T-cell (primary cell): ENCODE data around the gene R3HDM2. TPM values are rescaled to one million over a fixed set of nuclear protein-coding genes. Genes with fewer than 3 reads are reported as not detected.
"Not testable (repeated sequence)": the region's sequence is repeated elsewhere in the genome, so short reads cannot be mapped to it uniquely, and the experiment has no call there.

ENCODE experiments used
- ATAC-seq, 4 experiments: fragments of 200-7000 bp in 3 of 4; fragments of 150-1000 bp in 1 of 4; cut with Tn5 transposase; replicated peaks in 1 of 4; 1 replicate in 3 of 4; 2 replicates in 1 of 4; pipeline ENCODE4 v1.10.0; 2021; ENCODE audit warnings: moderate library complexity in 3 of 4, mild to moderate bottlenecking in 2 of 4, moderate number of reproducible peaks in 1 of 4
- CTCF ChIA-PET, 2 donors: fragments of 300-600 bp; sonication (Branson Sonifier 250); formaldehyde crosslinking; loops; one replicate each; lab custom pipeline; 2022; ENCODE audit warnings: antibody characterized with exemption in 2 of 2; lab: Charles Lee
- POLR2A ChIA-PET, 2 donors: fragments of 300-600 bp; sonication (Branson Sonifier 250); formaldehyde crosslinking; loops; one replicate each; lab custom pipeline; 2022; ENCODE audit warnings: antibody characterized with exemption in 2 of 2; lab: Charles Lee
- DNase-seq, 35 experiments: peaks; one replicate each; pipeline versions ENCODE4 v3.0.0 to v3.0.0-alpha.2; 2013 to 2023
- H3K27ac ChIP-seq: one replicate; pipeline ENCODE4 v1.5.1; 2013; ENCODE audit warnings: low read length
- H3K27me3 ChIP-seq, 2 experiments: replicated peaks in 1 of 2; 1 replicate in 1 of 2; 2 replicates in 1 of 2; pipeline versions ENCODE4 v1.6.1 to v1.7.0; 2013; ENCODE audit warnings: low read length in 1 of 2, mixed read lengths in 1 of 2; ENCODE audit not compliant: control insufficient read depth in 2 of 2, insufficient read depth in 2 of 2; ENCODE audit errors: extremely low read depth in 1 of 2
- H3K36me3 ChIP-seq, 2 donors: 1 replicate in 1 of 2; 2 replicates in 1 of 2; pipeline versions ENCODE4 v1.6.1 to v1.7.0; 2013; ENCODE audit warnings: low read length in 1 of 2; ENCODE audit not compliant: control insufficient read depth in 2 of 2, insufficient read depth in 1 of 2; ENCODE audit errors: extremely low read depth in 1 of 2
- H3K4me1 ChIP-seq, 2 experiments: 1 replicate in 1 of 2; 2 replicates in 1 of 2; pipeline versions ENCODE4 v1.6.1 to v1.7.0; 2013; ENCODE audit warnings: low read length in 2 of 2, mixed read lengths in 1 of 2; ENCODE audit not compliant: insufficient read depth in 2 of 2, control insufficient read depth in 1 of 2; ENCODE audit errors: extremely low read depth in 1 of 2
- H3K4me3 ChIP-seq, 2 donors: 1 replicate in 1 of 2; 2 replicates in 1 of 2; pipeline versions ENCODE4 v1.5.1 to v1.7.0; 2013; ENCODE audit warnings: mild to moderate bottlenecking in 2 of 2, low read length in 1 of 2, moderate library complexity in 1 of 2; ENCODE audit not compliant: control insufficient read depth in 1 of 2; ENCODE audit errors: extremely low read depth in 1 of 2
- H3K9me3 ChIP-seq: 2 replicates; pipeline ENCODE4 v1.7.0; 2013
- H3K27ac Mint-ChIP-seq, 2 donors: one replicate each; pipeline ENCODE4 v1.8.0; 2020 to 2021; ENCODE audit warnings: mild to moderate bottlenecking in 2 of 2, mixed read lengths in 2 of 2
- H3K27me3 Mint-ChIP-seq, 2 donors: one replicate each; pipeline ENCODE4 v1.8.0; 2021 to 2022; ENCODE audit warnings: mixed read lengths in 2 of 2
- H3K36me3 Mint-ChIP-seq: one replicate; pipeline ENCODE4 v1.8.0; 2021; ENCODE audit warnings: mixed read lengths
- H3K4me1 Mint-ChIP-seq, 3 donors: one replicate each; pipeline ENCODE4 v1.8.0; 2020 to 2022; ENCODE audit warnings: mixed read lengths in 3 of 3, mild to moderate bottlenecking in 1 of 3
- H3K4me3 Mint-ChIP-seq, 3 donors: one replicate each; pipeline ENCODE4 v1.8.0; 2020 to 2022; ENCODE audit warnings: mild to moderate bottlenecking in 3 of 3, mixed read lengths in 3 of 3, moderate library complexity in 3 of 3
- H3K9me3 Mint-ChIP-seq, 3 donors: one replicate each; pipeline ENCODE4 v1.8.0; 2020 to 2022; ENCODE audit warnings: mixed read lengths in 3 of 3
- WGBS: methylation state at CpG from one replicate; pipeline ENCODE4 v1.1.5; 2013; ENCODE audit warnings: missing lambda C conversion rate; ENCODE audit not compliant: insufficient coverage; 5-methylcytosine and 5-hydroxymethylcytosine counted together
- total RNA-seq, 35 experiments: library from RNA in 6 of 35; stranded (reverse) in 6 of 35; fragments of 120-200 nt in 1 of 35; gene quantifications; one replicate each; pipeline versions ENCODE4 v1.2.1 to v1.2.4 and lab custom pipeline; 2013 to 2026

The R3HDM2 gene
- total RNA-seq, 5 donors from 2014 or later (not counting 1 experiment from before 2014, with no cell fraction given) = 88.3 to 122 (median 94.7) TPM

- Mint-ChIP-seq H3K4me3 (no peak overlapping the region), H3K27ac (no peak overlapping the region), H3K27me3 (no peaks in the 10 kb centered on the region), H3K9me3 (peaks cover 0 to 8% (median 5%) of the 10 kb centered on the region in 3 donors), H3K4me1 (peaks cover 17 to 20% (median 18%) of the 10 kb centered on the region in 3 donors), H3K36me3 (peaks cover 44% of the 10 kb centered on the region)
- Histone ChIP-seq H3K9me3 (no peaks in the 10 kb centered on the region), H3K4me1 (no peaks in the 10 kb centered on the region), H3K4me3 (no peak overlapping the region), H3K27ac (no peak overlapping the region), H3K27me3 (no peaks in the 10 kb centered on the region), H3K36me3 (peaks cover 0 to 9% of the 10 kb centered on the region in 2 donors)
- ChIA-PET CTCF (no interaction called here), POLR2A (no interaction called here)
- DNase-seq = no peak
- no peak for ATAC-seq
- WGBS = 100% methylated on average over 3 of the region's 3 CpGs
Measured at GRCh38 chr12:57369202-57369601, 61.6 kb downstream of the R3HDM2 start.

GRCh38 chr12:57368349-57369095 lies 62.3 kb downstream of the R3HDM2 start:
- H3K9me3 Mint-ChIP-seq = peaks cover 0 to 8% (median 5%) of the 10 kb centered on the region in 3 donors
- ChIA-PET CTCF (no interaction called here), POLR2A (no interaction called here)
- no peak overlapping the region for H3K4me3 ChIP-seq
- no peaks in the 10 kb centered on the region for H3K4me1 ChIP-seq
- no peak for ATAC-seq
- no peak overlapping the region for H3K27ac Mint-ChIP-seq
- H3K27me3 ChIP-seq = no peaks in the 10 kb centered on the region
- H3K27me3 Mint-ChIP-seq = no peaks in the 10 kb centered on the region
- peaks cover 44% of the 10 kb centered on the region for H3K36me3 Mint-ChIP-seq
- no peak overlapping the region for H3K27ac ChIP-seq
- no peaks in the 10 kb centered on the region for H3K9me3 ChIP-seq
- peaks cover 17 to 20% (median 18%) of the 10 kb centered on the region in 3 donors for H3K4me1 Mint-ChIP-seq
- DNase-seq = no peak
- peaks cover 0 to 9% of the 10 kb centered on the region in 2 donors for H3K36me3 ChIP-seq
- WGBS = 100% methylated on average over 1 of the region's 7 CpGs
- H3K4me3 Mint-ChIP-seq = no peak overlapping the region

- Mint-ChIP-seq H3K4me3 (no peak overlapping the region), H3K36me3 (peaks cover 48% of the 10 kb centered on the region), H3K4me1 (peaks cover 12 to 18% (median 14%) of the 10 kb centered on the region in 3 donors), H3K9me3 (peaks cover 0 to 8% (median 5%) of the 10 kb centered on the region in 3 donors), H3K27ac (no peak overlapping the region), H3K27me3 (no peaks in the 10 kb centered on the region)
- Histone ChIP-seq H3K4me1 (no peaks in the 10 kb centered on the region), H3K36me3 (peaks cover 0 to 9% of the 10 kb centered on the region in 2 donors), H3K27ac (no peak overlapping the region), H3K9me3 (no peaks in the 10 kb centered on the region), H3K4me3 (no peak overlapping the region), H3K27me3 (no peaks in the 10 kb centered on the region)
- no peak for DNase-seq
- ChIA-PET POLR2A (interaction anchor here in 1 of 2 donors (0.5 kb wide), 1 partner anchor 894 kb away, joined by 3 read pairs; no protein-coding TSS in a partner anchor), CTCF (no interaction called here)
- no peak for ATAC-seq
Measured at GRCh38 chr12:57367121-57367520, 63.7 kb downstream of the R3HDM2 start.

DNA sequence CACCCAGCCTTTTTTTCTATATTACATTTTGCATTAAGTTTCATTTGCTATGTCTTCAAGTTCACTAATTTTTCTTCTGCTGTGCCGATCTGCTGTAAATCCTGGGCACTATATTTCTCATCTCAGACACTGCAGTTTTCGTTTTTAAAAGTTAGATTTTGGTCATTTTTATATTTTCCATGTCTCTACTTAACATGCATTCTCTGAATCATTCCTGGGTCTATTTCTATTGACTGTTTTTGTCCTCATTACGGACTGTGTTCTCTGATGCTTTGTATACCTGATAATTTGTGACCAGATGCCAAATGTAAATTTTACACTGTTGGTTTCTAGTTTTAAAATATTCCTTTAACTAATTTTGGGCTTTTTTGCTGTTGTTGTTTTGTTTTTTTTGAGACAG lies 64.5 kb downstream of the R3HDM2 start:
- Mint-ChIP-seq H3K4me3 (no peak overlapping the region), H3K27me3 (no peaks in the 10 kb centered on the region), H3K36me3 (peaks cover 47% of the 10 kb centered on the region), H3K9me3 (peaks cover 0 to 8% (median 5%) of the 10 kb centered on the region in 3 donors), H3K27ac (no peak overlapping the region), H3K4me1 (peaks cover 4 to 14% (median 9%) of the 10 kb centered on the region in 3 donors)
- ATAC-seq = no peak
- H3K36me3 ChIP-seq = peaks cover 0 to 11% of the 10 kb centered on the region in 2 donors
- no peaks in the 10 kb centered on the region for H3K4me1 ChIP-seq
- ChIA-PET POLR2A (no interaction called here), CTCF (no interaction called here)
- H3K9me3 ChIP-seq = no peaks in the 10 kb centered on the region
- DNase-seq = no peak
- no peak overlapping the region for H3K4me3 ChIP-seq
- H3K27me3 ChIP-seq = no peaks in the 10 kb centered on the region
- H3K27ac ChIP-seq = no peak overlapping the region
- WGBS = 100% methylated on average over 2 of the region's 3 CpGs

GRCh38 chr12:57364156-57364555 lies 66.7 kb downstream of the R3HDM2 start:
- H3K36me3 ChIP-seq = peaks cover 0 to 20% of the 10 kb centered on the region in 2 donors
- H3K4me1 ChIP-seq, H3K27me3 Mint-ChIP-seq, H3K27me3 ChIP-seq, DNase-seq, H3K4me3 Mint-ChIP-seq, H3K9me3 ChIP-seq, H3K27ac ChIP-seq, H3K4me1 Mint-ChIP-seq, H3K27ac Mint-ChIP-seq, ATAC-seq, CTCF ChIA-PET, H3K9me3 Mint-ChIP-seq, POLR2A ChIA-PET, H3K4me3 ChIP-seq: not testable (repeated sequence)
- H3K36me3 Mint-ChIP-seq = peaks cover 41% of the 10 kb centered on the region
- 95% methylated on average over 4 of the region's 5 CpGs for WGBS

DNA sequence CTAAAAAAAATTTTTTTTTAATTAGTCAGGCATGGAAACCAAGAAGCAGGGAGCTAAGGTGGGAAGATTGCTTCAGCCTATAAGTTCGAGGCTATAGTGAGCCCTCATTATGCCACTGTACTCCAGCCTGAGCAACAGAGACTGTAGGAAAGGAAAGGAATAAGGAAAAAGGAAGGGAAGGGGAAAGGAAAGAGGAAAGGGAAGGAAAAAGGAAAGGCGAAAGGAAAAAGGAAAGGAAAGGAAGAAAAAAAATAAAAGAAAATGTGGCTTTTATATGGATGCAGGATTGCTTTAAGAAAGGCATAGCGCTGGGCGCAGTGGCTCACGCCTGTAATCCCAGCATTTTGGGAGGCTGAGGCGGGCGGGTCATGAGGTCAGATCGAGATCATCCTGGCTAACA lies 70.4 kb downstream of the R3HDM2 start:
- H3K4me3 Mint-ChIP-seq = no peak overlapping the region
- ChIA-PET CTCF (no interaction called here), POLR2A (no interaction called here)
- no peak overlapping the region for H3K4me3 ChIP-seq
- H3K36me3 ChIP-seq = peaks cover 0 to 11% of the 10 kb centered on the region in 2 donors
- no peak overlapping the region for H3K27ac ChIP-seq
- WGBS = 100% methylated on average over 2 of the region's 8 CpGs
- no peaks in the 10 kb centered on the region for H3K9me3 Mint-ChIP-seq
- DNase-seq (no peak), ATAC-seq (no peak)
- peaks cover 24% of the 10 kb centered on the region for H3K36me3 Mint-ChIP-seq
- no peaks in the 10 kb centered on the region for H3K27me3 ChIP-seq
- H3K4me1 Mint-ChIP-seq = peaks cover 0 to 8% (median 0%) of the 10 kb centered on the region in 3 donors
- no peaks in the 10 kb centered on the region for H3K27me3 Mint-ChIP-seq
- H3K9me3 ChIP-seq = no peaks in the 10 kb centered on the region
- no peaks in the 10 kb centered on the region for H3K4me1 ChIP-seq
- no peak overlapping the region for H3K27ac Mint-ChIP-seq
